ENCODE data around the gene GTF2A1L.
"Not testable (repeated sequence)": the region's sequence is repeated elsewhere in the genome, so short reads cannot be mapped to it uniquely, and the experiment has no call there.

DNA sequence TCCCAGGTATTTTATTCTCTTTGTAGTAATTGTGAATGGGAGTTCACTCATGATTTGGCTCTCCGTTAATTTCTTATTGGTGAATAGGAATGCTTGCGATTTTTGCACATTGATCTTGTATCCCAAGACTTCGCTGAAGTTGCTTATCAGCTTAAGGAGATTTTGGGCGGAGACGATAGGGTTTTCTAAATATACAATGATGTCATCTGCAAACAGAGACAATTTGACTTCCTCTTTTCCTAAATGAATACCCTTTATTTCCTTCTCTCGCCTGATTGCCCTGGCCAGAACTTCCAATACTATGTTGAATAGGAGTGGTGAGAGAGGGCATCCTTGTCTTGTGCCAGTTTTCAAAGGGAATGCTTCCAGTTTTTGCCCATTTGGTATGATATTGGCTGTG, 86.0 kb downstream of the GTF2A1L start:
- TF ChIP-seq, protein P1, sequence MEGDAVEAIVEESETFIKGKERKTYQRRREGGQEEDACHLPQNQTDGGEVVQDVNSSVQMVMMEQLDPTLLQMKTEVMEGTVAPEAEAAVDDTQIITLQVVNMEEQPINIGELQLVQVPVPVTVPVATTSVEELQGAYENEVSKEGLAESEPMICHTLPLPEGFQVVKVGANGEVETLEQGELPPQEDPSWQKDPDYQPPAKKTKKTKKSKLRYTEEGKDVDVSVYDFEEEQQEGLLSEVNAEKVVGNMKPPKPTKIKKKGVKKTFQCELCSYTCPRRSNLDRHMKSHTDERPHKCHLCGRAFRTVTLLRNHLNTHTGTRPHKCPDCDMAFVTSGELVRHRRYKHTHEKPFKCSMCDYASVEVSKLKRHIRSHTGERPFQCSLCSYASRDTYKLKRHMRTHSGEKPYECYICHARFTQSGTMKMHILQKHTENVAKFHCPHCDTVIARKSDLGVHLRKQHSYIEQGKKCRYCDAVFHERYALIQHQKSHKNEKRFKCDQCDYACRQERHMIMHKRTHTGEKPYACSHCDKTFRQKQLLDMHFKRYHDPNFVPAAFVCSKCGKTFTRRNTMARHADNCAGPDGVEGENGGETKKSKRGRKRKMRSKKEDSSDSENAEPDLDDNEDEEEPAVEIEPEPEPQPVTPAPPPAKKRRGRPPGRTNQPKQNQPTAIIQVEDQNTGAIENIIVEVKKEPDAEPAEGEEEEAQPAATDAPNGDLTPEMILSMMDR (IDR thresholded peaks at IDR 0.05) = not testable (repeated sequence)
- TF ChIP-seq POLR2AphosphoS5 (IDR thresholded peaks at IDR 0.05; ENCODE audit: insufficient read depth in 1 of 2, low read depth in 1 of 2); POLR2A (IDR thresholded peaks at IDR 0.05): not testable (repeated sequence)
